H1 (cell line): Measurements from ENCODE around the gene HS1BP3. TPM values are rescaled to one million over a fixed set of nuclear protein-coding genes. Genes with fewer than 3 reads are reported as not detected.

Experiments used
- CHD7 ChIP-seq: fragments of 300-600 bp; sonication (generic); IDR thresholded peaks from 2 replicates; pipeline ENCODE4 v1.7.1; 2012; ENCODE audit warnings: low read length, moderate library complexity, mild to moderate bottlenecking, inconsistent platforms; ENCODE audit not compliant: insufficient replicate concordance
- EP300 ChIP-seq, 2 experiments: IDR thresholded peaks; 1 replicate in 1 of 2; 2 replicates in 1 of 2; pipeline ENCODE4 v1.6.1; 2011 to 2012; ENCODE audit warnings: low read depth in 2 of 2, low read length in 2 of 2, mild to moderate bottlenecking in 2 of 2, borderline replicate concordance in 1 of 2, inconsistent platforms in 1 of 2, moderate library complexity in 1 of 2
- HDAC2 ChIP-seq, 2 experiments: fragments of 300-600 bp in 1 of 2; sonication (generic) in 1 of 2; IDR thresholded peaks; 2 replicates each; pipeline ENCODE4 v1.6.1; 2011 to 2012; ENCODE audit warnings: low read depth in 2 of 2, low read length in 2 of 2, mild to moderate bottlenecking in 2 of 2, moderate library complexity in 2 of 2, borderline replicate concordance in 1 of 2, inconsistent platforms in 1 of 2
- MAX ChIP-seq: IDR thresholded peaks from 2 replicates; pipeline ENCODE4 v1.6.1; 2012; ENCODE audit warnings: inconsistent platforms
- PHF8 ChIP-seq: fragments of 200-600 bp; sonication (generic); conservative IDR thresholded peaks from 2 replicates; pipeline ENCODE4 v1.7.1; 2012; ENCODE audit warnings: low read depth, mild to moderate bottlenecking, inconsistent platforms, low read length, moderate library complexity
- RFX5 ChIP-seq: IDR thresholded peaks from 2 replicates; pipeline ENCODE4 v1.6.1; 2011; ENCODE audit warnings: low read depth, low read length, improper control_type of control experiment, borderline replicate concordance
- SIN3A ChIP-seq, 2 experiments: IDR thresholded peaks in 1 of 2; conservative IDR thresholded peaks in 1 of 2; 2 replicates each; pipeline ENCODE4 v1.6.1; 2011 to 2012; ENCODE audit warnings: low read length in 2 of 2, improper control_type of control experiment in 1 of 2, low read depth in 1 of 2, mild to moderate bottlenecking in 1 of 2
- USF2 ChIP-seq: IDR thresholded peaks from 2 replicates; pipeline ENCODE4 v1.6.1; 2011; ENCODE audit warnings: low read length, improper control_type of control experiment
- polyA plus RNA-seq, 7 experiments: library from polyadenylated mRNA; depleted of rRNA in 3 of 7; stranded (reverse) in 5 of 7; unstranded in 2 of 7; fragments of >200 nt in 5 of 7; fragments of 200-250 nt in 2 of 7; gene quantifications; 1 replicate in 5 of 7; 2 replicates in 1 of 7; 4 replicates in 1 of 7; pipeline versions ENCODE4 v1.2.1 to v1.2.3, GENCODE V29; 2011 to 2013; ENCODE audit warnings: missing spikeins in 2 of 7, mixed read lengths in 2 of 7
- total RNA-seq: library from RNA; stranded (reverse); fragmentation: NEBNext Ultra II Directional; extraction: Animal tissue kit (Norgen Biotek cat#: 25700); gene quantifications from 2 replicates; pipeline ENCODE4 v1.2.1, GENCODE V29; 2021

The HS1BP3 gene
- total and polyA plus RNA-seq, 2 of the 8 experiments (the other 6 are each of a cell fraction or from before 2014, with no cell fraction given) = 11.1 to 11.3 TPM

GRCh38 chr2:20630967-20631366 is 19.9 kb downstream of the HS1BP3 start (continued):
- TF ChIP-seq CHD7 (no peak), MAX (no peak), USF2 (no peak), HDAC2 (IDR thresholded peaks at IDR 0.05; ENCODE audit: borderline replicate concordance in 1 of 2, low read depth in 2 of 2, low read length in 2 of 2) (no peak), SIN3A (conservative IDR thresholded peaks at IDR 0.05 in 1 of 2, IDR thresholded peaks at IDR 0.05 in 1 of 2; ENCODE audit: low read depth in 1 of 2, low read length in 2 of 2) (no peak), EP300 (IDR thresholded peaks at IDR 0.05; ENCODE audit: borderline replicate concordance in 1 of 2, low read depth in 2 of 2, low read length in 2 of 2) (no peak), RFX5 (no peak), PHF8 (no peak)
